HEK293 (cell line): ENCODE measurements around the gene FGF22.

Experiments
- CTCF ChIA-PET: fragments of 350-600 bp; formaldehyde crosslinking; extraction: SDS; loops from one replicate; lab custom pipeline; 2021; ENCODE audit warnings: antibody characterized with exemption; lab: Yijun Ruan, JAX
- POLR2A ChIA-PET: fragments of 300-600 bp; formaldehyde crosslinking; extraction: SDS; loops from one replicate; lab custom pipeline; 2020; ENCODE audit warnings: antibody characterized with exemption, inconsistent platforms; lab: Yijun Ruan, JAX
- H3K27ac ChIP-seq: fragments of 200-500 bp; sonication (Bioruptor generic); 2 replicates; pipeline ENCODE4 v1.5.1; 2014; ENCODE audit warnings: low read depth, low read length, control low read depth, inconsistent platforms; ENCODE audit errors: extremely low read depth
- H3K36me3 ChIP-seq, 2 experiments: fragments of 200-500 bp in 1 of 2; sonication (Bioruptor generic) in 1 of 2; 1 replicate in 1 of 2; 2 replicates in 1 of 2; pipeline ENCODE4 v1.5.1; 2014 to 2017; ENCODE audit warnings: inconsistent platforms in 2 of 2, low read length in 2 of 2; ENCODE audit not compliant: control insufficient read depth in 2 of 2, insufficient read depth in 1 of 2
- H3K4me1 ChIP-seq: fragments of 200-500 bp; sonication (Bioruptor generic); 2 replicates; pipeline ENCODE4 v1.5.1; 2014; ENCODE audit warnings: mild to moderate bottlenecking, low read length, inconsistent platforms; ENCODE audit not compliant: control insufficient read depth, insufficient read depth
- H3K4me3 ChIP-seq: 2 replicates; pipeline ENCODE4 v1.5.1; 2011; ENCODE audit warnings: low read depth, mild to moderate bottlenecking, control low read depth, low read length, moderate library complexity
- H3K9me3 ChIP-seq: fragments of 200-500 bp; sonication (Bioruptor generic); 2 replicates; pipeline ENCODE4 v1.5.1; 2014; ENCODE audit warnings: low read depth, low read length, inconsistent platforms; ENCODE audit not compliant: control insufficient read depth, insufficient read depth
- FEZF1 ChIP-seq: fragments of 450-650 bp; formaldehyde crosslinking; IDR thresholded peaks from 2 replicates; pipeline ENCODE4 v1.5.1; 2016; ENCODE audit warnings: missing biosample characterization, missing genetic modification characterization
- GFI1B ChIP-seq: fragments of 450-650 bp; formaldehyde crosslinking; IDR thresholded peaks from 2 replicates; pipeline ENCODE4 v1.5.1; 2016; ENCODE audit warnings: missing biosample characterization, missing genetic modification characterization
- PRDM1 ChIP-seq: fragments of 450-650 bp; formaldehyde crosslinking; IDR thresholded peaks from 2 replicates; pipeline ENCODE4; 2016; ENCODE audit warnings: missing biosample characterization, missing genetic modification characterization
- SALL2 ChIP-seq: fragments of 450-650 bp; formaldehyde crosslinking; IDR thresholded peaks from 2 replicates; pipeline ENCODE4 v1.5.0; 2017; ENCODE audit warnings: missing biosample characterization, mild to moderate bottlenecking, missing genetic modification characterization, borderline replicate concordance
- SCRT1 ChIP-seq: fragments of 450-650 bp; formaldehyde crosslinking; IDR thresholded peaks from 2 replicates; pipeline ENCODE4 v1.5.1; 2016; ENCODE audit warnings: missing biosample characterization, missing genetic modification characterization, borderline replicate concordance
- SP3 ChIP-seq: fragments of 450-650 bp; formaldehyde crosslinking; IDR thresholded peaks from 2 replicates; pipeline ENCODE4 v1.5.1; 2016; ENCODE audit warnings: missing biosample characterization, missing genetic modification characterization
- YY1 ChIP-seq: fragments of 450-650 bp; formaldehyde crosslinking; IDR thresholded peaks from 2 replicates; pipeline ENCODE4 v1.5.1; 2018; ENCODE audit warnings: missing biosample characterization, missing genetic modification characterization
- ZBTB1 ChIP-seq: fragments of 450-650 bp; formaldehyde crosslinking; IDR thresholded peaks from 2 replicates; pipeline ENCODE4 v1.5.1; 2016; ENCODE audit warnings: missing biosample characterization, missing genetic modification characterization
- ZBTB7A ChIP-seq: fragments of 450-650 bp; formaldehyde crosslinking; IDR thresholded peaks from 2 replicates; pipeline ENCODE4 v1.5.1; 2016; ENCODE audit warnings: low read depth, missing biosample characterization, missing genetic modification characterization
- ZFHX2 ChIP-seq: fragments of 450-650 bp; formaldehyde crosslinking; conservative IDR thresholded peaks from 2 replicates; pipeline ENCODE4 v1.5.1; 2016; ENCODE audit warnings: missing biosample characterization, missing genetic modification characterization
- ZNF121 ChIP-seq: fragments of 450-650 bp; formaldehyde crosslinking; IDR thresholded peaks from 2 replicates; pipeline ENCODE4 v1.5.1; 2016; ENCODE audit warnings: missing biosample characterization, missing genetic modification characterization
- ZNF184 ChIP-seq: fragments of 450-650 bp; IDR thresholded peaks from 2 replicates; pipeline ENCODE4 v1.5.1; 2018; ENCODE audit warnings: missing biosample characterization, mild to moderate bottlenecking, missing genetic modification characterization
- ZNF24 ChIP-seq: fragments of 450-650 bp; formaldehyde crosslinking; IDR thresholded peaks from 2 replicates; pipeline ENCODE4 v1.5.1; 2016; ENCODE audit warnings: missing biosample characterization, missing genetic modification characterization
- ZNF248 ChIP-seq: fragments of 450-650 bp; formaldehyde crosslinking; IDR thresholded peaks from 2 replicates; pipeline ENCODE4 v1.5.1; 2017; ENCODE audit warnings: missing biosample characterization, missing genetic modification characterization
- ZNF423 ChIP-seq: fragments of 450-650 bp; formaldehyde crosslinking; IDR thresholded peaks from 2 replicates; pipeline ENCODE4 v1.5.1; 2016; ENCODE audit warnings: missing biosample characterization, missing genetic modification characterization
- ZNF670 ChIP-seq: fragments of 450-650 bp; formaldehyde crosslinking; IDR thresholded peaks from 2 replicates; pipeline ENCODE4 v1.5.1; 2016; ENCODE audit warnings: missing biosample characterization, missing genetic modification characterization, low read depth
- ZNF776 ChIP-seq: fragments of 450-650 bp; formaldehyde crosslinking; IDR thresholded peaks from 2 replicates; pipeline ENCODE4 v1.5.0; 2017; ENCODE audit warnings: missing biosample characterization, missing genetic modification characterization, borderline replicate concordance
- ZNF777 ChIP-seq: fragments of 450-650 bp; formaldehyde crosslinking; IDR thresholded peaks from 2 replicates; pipeline ENCODE4 v1.5.1; 2017; ENCODE audit warnings: missing biosample characterization, missing genetic modification characterization, borderline replicate concordance
- TF ChIP-seq, protein P1 (sequence below): fragments of 450-650 bp; IDR thresholded peaks from 2 replicates; pipeline ENCODE4 v1.5.1; 2018; ENCODE audit warnings: missing biosample characterization, missing genetic modification characterization
- TF ChIP-seq, protein P2 (sequence below): fragments of 450-650 bp; formaldehyde crosslinking; IDR thresholded peaks from 2 replicates; pipeline ENCODE4 v1.5.1; 2016; ENCODE audit warnings: missing biosample characterization, missing genetic modification characterization
- TF ChIP-seq, protein P3 (sequence below): fragments of 450-650 bp; formaldehyde crosslinking; IDR thresholded peaks from 2 replicates; pipeline ENCODE4 v1.5.1; 2016; ENCODE audit warnings: missing biosample characterization, missing genetic modification characterization

FGF22 gene

DNA sequence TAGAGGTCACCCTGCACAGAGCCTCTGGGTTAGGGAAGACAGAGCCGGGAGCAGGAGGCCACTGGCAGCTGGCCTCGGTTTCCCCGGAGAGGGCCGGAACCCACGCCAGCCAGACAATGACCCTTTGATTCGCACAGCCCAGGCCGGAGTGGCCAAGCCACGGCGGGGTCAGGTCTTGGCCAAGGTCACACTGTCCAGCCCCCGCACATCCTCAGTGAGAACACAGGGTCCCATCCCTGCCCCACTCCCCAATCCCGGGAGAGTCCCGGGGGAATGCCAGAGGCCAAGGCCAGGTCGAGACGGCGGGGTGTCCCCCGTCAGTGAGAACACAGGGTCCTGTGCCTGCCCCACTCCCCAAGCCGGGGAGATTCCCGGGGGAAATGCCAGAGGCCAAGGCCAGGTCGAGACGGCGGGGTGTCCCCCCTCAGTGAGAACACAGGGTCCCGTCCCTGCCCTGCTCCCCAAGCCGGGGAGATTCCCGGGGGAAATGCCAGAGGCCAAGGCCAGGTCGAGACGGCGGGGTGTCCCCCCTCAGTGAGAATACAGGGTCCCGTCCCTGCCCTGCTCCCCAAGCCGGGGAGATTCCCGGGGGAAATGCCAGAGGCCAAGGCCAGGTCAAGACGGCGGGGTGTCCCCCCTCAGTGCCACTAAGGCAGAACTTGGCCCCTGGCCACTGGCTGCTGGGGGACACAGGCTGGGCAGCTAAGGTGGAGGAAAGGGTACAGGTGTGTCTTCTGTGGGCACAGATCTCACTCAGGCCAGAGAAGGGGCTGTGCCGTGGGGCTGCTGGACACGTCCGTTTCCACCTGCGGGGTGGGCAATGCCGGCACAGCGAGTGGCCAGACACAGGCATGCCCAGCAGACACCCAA is 34.8 kb downstream of the FGF22 start (continued):
- TF ChIP-seq ZNF777 (tag by site-specific recombination) (no peak), ZNF248 (no peak), ZNF670 (no peak), SALL2 (tag by site-specific recombination) (no peak)
- TF ChIP-seq, all 188 proteins: peak for 0

DNA sequence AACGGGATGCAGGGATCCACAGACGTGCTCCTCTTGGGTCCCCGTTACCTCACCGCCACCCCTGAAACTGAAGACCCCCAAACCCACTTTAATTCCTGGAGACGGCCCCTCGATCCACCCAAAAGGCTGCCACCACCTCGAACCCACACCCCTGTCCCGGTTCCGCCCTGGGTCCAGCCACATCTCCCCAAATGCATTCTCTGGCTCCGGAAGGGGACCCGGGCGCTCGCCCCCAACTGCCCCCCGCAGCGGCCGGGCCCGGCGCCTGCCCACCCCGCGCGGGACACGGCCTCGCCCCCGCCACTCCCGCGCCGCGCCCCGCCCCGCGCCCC is 36.3 kb downstream of the FGF22 start:
- POLR2A ChIA-PET = interaction anchor here (0.5 to 2.0 kb wide), 6 partner anchors 7 to 536 kb away, joined by 3 to 5 read pairs (median 3); partner anchors contain the start of gene RNF126
- no peaks in the 10 kb centered on the region for H3K9me3 ChIP-seq
- TF ChIP-seq SP3 (no peak), ZNF423 (tag by site-specific recombination) (no peak), FEZF1 (tag by site-specific recombination) (no peak), GFI1B (tag by site-specific recombination) (no peak)
- TF ChIP-seq, protein P1, sequence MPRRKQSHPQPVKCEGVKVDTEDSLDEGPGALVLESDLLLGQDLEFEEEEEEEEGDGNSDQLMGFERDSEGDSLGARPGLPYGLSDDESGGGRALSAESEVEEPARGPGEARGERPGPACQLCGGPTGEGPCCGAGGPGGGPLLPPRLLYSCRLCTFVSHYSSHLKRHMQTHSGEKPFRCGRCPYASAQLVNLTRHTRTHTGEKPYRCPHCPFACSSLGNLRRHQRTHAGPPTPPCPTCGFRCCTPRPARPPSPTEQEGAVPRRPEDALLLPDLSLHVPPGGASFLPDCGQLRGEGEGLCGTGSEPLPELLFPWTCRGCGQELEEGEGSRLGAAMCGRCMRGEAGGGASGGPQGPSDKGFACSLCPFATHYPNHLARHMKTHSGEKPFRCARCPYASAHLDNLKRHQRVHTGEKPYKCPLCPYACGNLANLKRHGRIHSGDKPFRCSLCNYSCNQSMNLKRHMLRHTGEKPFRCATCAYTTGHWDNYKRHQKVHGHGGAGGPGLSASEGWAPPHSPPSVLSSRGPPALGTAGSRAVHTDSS (tag by site-specific recombination) = no peak
- TF ChIP-seq, all 188 proteins: peak for 0
- Histone ChIP-seq H3K4me3 (no peak overlapping the region), H3K27ac (no peak overlapping the region), H3K36me3 (no peaks in the 10 kb centered on the region), H3K4me1 (no peaks in the 10 kb centered on the region)
- CTCF ChIA-PET = no interaction called here

DNA sequence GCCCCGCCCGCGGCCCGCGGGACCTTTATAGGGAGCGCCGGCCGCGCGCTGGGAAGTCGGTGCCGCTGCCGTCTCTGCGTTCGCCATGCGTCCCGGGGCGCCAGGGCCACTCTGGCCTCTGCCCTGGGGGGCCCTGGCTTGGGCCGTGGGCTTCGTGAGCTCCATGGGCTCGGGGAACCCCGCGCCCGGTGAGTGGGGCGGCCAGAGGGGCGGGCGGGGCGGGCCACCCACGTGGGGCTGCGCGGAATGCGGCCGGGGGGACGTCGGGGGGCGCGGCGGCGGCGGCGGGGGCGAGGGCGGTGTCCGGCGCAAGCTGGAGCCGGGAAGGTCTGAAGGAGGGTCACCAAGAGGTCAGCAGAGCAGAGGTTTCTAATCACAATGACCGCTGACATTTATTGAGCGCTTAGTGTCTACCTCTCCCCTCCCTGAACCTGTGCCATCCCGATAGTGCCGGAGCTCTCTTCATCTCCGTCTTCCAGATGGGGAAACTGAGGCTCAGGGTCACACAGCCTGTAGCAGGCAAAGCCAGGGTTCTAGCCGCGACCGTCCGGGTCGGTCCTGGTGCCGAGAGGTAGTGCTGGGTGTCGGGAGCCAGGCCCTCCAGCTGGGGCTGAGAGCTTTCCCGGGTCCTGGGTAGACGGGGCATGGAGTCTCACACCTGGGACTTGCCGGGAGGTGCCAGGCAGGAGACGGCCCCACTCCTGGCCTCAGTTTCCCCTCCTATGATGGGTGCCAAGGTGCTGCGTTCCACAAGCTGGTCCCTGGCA is 36.8 kb downstream of the FGF22 start, which contains the start of gene FSTL3:
TSS of gene FSTL3 (plus strand) at position 54 of the 767 bp plus-strand sequence. CDS start at position 86, 32 bp downstream.
- CTCF ChIA-PET = interaction anchor here (0.9 kb wide), 1 partner anchor 10 kb away, joined by 4 read pairs; no protein-coding TSS in a partner anchor
- H3K27ac ChIP-seq = no peak within 1 kb of the TSS
- H3K4me3 ChIP-seq = peak within 1 kb of the TSS; percentile 27

DNA sequence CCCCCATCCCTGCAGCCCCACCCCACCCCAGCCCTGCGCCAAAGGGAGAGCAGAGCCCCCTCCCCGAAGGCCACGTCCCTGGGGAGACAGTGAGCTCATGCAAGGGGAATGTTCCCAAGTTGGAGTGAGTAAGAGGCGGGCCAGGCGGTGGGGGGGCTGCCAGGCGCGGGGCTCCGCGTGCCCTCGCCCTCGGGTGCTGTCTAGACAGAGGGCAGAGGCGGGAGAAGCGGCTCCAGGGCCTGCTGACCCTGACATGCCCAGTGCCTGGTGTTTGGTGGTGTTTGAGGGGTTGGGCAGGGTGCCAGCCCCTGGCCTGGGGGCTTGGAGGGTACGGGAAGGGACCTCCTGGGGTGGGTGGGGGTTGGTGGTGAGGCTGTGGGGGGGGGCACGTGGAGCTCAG is 37.5 kb downstream of the FGF22 start:
- ChIA-PET POLR2A (interaction anchor here (0.7 to 2.0 kb wide), 9 partner anchors 9 to 280 kb away, joined by 3 to 8 read pairs (median 4); partner anchors contain the start of gene RNF126), CTCF (interaction anchor here (0.9 to 1.0 kb wide), 2 partner anchors 9 to 11 kb away, joined by 3 to 4 read pairs; no protein-coding TSS in a partner anchor)
- Histone ChIP-seq H3K9me3 (no peaks in the 10 kb centered on the region), H3K4me1 (no peaks in the 10 kb centered on the region), H3K36me3 (no peaks in the 10 kb centered on the region), H3K4me3 (no peak overlapping the region), H3K27ac (no peak overlapping the region)
- no peak for TF ChIP-seq ZNF24 (tag by site-specific recombination)
- TF ChIP-seq, protein P2, sequence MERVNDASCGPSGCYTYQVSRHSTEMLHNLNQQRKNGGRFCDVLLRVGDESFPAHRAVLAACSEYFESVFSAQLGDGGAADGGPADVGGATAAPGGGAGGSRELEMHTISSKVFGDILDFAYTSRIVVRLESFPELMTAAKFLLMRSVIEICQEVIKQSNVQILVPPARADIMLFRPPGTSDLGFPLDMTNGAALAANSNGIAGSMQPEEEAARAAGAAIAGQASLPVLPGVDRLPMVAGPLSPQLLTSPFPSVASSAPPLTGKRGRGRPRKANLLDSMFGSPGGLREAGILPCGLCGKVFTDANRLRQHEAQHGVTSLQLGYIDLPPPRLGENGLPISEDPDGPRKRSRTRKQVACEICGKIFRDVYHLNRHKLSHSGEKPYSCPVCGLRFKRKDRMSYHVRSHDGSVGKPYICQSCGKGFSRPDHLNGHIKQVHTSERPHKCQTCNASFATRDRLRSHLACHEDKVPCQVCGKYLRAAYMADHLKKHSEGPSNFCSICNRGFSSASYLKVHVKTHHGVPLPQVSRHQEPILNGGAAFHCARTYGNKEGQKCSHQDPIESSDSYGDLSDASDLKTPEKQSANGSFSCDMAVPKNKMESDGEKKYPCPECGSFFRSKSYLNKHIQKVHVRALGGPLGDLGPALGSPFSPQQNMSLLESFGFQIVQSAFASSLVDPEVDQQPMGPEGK (tag by site-specific recombination) = peak; percentile 69
- TF ChIP-seq YY1 (tag by site-specific recombination) = no peak
- TF ChIP-seq ZNF184 (tag by site-specific recombination) = no peak
- no peak for TF ChIP-seq ZBTB1
- no peak for TF ChIP-seq PRDM1
- TF ChIP-seq SCRT1 (tag by site-specific recombination) = no peak
- TF ChIP-seq ZBTB7A (tag by site-specific recombination) = no peak
- TF ChIP-seq ZNF121 (tag by site-specific recombination) = no peak
- TF ChIP-seq ZFHX2 (tag by site-specific recombination) = 0 out of 2 replicates have a peak, but pooled peaks have one; percentile 44

More for the DNA sequence above, 36.8 kb downstream of the FGF22 start, which contains the start of gene FSTL3:
- no peaks in the 10 kb centered on the region for H3K36me3 ChIP-seq
- no peak for TF ChIP-seq ZNF776
- TF ChIP-seq, protein P3, sequence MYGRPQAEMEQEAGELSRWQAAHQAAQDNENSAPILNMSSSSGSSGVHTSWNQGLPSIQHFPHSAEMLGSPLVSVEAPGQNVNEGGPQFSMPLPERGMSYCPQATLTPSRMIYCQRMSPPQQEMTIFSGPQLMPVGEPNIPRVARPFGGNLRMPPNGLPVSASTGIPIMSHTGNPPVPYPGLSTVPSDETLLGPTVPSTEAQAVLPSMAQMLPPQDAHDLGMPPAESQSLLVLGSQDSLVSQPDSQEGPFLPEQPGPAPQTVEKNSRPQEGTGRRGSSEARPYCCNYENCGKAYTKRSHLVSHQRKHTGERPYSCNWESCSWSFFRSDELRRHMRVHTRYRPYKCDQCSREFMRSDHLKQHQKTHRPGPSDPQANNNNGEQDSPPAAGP (tag by site-specific recombination) = 0 out of 2 replicates have a peak, but pooled peaks have one; percentile 9
- TF ChIP-seq, all 188 proteins: peak for 1
- Histone ChIP-seq H3K9me3 (no peaks in the 10 kb centered on the region), H3K4me1 (no peaks in the 10 kb centered on the region)
- POLR2A ChIA-PET = interaction anchor here (0.5 to 2.0 kb wide), 9 partner anchors 8 to 102 kb away, joined by 3 to 8 read pairs (median 4); partner anchors contain the start of gene RNF126
